Measurements from ENCODE around the gene PAPOLA.

PAPOLA gene

GRCh38 chr14:96508900-96509299 lies 6.7 kb downstream of the PAPOLA start:
- no peak for DNase-seq (ENCODE audit: low spot score in 2 of 2)
- Mint-ChIP-seq H3K4me3 (no peak overlapping the region), H3K9me3 (no peaks in the 10 kb centered on the region), H3K4me1 (peaks cover 80% of the 10 kb centered on the region), H3K36me3 (ENCODE audit: insufficient read depth) (peaks cover 5% of the 10 kb centered on the region), H3K27ac (ENCODE audit: low read depth) (peak overlapping the region; percentile 13), H3K27me3 (no peaks in the 10 kb centered on the region)
- no peak for ATAC-seq (replicated peaks; ENCODE audit: extremely low read depth, poor library complexity, severe bottlenecking)

GRCh38 chr14:96509457-96510090 lies 7.4 kb downstream of the PAPOLA start:
- no peaks in the 10 kb centered on the region for H3K27me3 Mint-ChIP-seq
- H3K4me3 Mint-ChIP-seq, result no peak overlapping the region
- no peaks in the 10 kb centered on the region for H3K9me3 Mint-ChIP-seq
- no peak for ATAC-seq (replicated peaks; ENCODE audit: extremely low read depth, poor library complexity, severe bottlenecking)
- H3K4me1 Mint-ChIP-seq, result peaks cover 80% of the 10 kb centered on the region
- no peak for DNase-seq (ENCODE audit: low spot score in 2 of 2)
- H3K36me3 Mint-ChIP-seq (ENCODE audit: insufficient read depth), result peaks cover 5% of the 10 kb centered on the region
- no peak overlapping the region for H3K27ac Mint-ChIP-seq (ENCODE audit: low read depth)

GRCh38 chr14:96511146-96511545 lies 9.0 kb downstream of the PAPOLA start:
- Mint-ChIP-seq H3K4me3 (no peak overlapping the region), H3K9me3 (no peaks in the 10 kb centered on the region), H3K36me3 (ENCODE audit: insufficient read depth) (peaks cover 4% of the 10 kb centered on the region), H3K27me3 (no peaks in the 10 kb centered on the region), H3K27ac (ENCODE audit: low read depth) (no peak overlapping the region), H3K4me1 (peaks cover 80% of the 10 kb centered on the region)
- no peak for ATAC-seq (replicated peaks; ENCODE audit: extremely low read depth, poor library complexity, severe bottlenecking)
- no peak for DNase-seq (ENCODE audit: low spot score in 2 of 2)

GRCh38 chr14:96511667-96512066 lies 9.5 kb downstream of the PAPOLA start:
- ATAC-seq (replicated peaks; ENCODE audit: extremely low read depth, poor library complexity, severe bottlenecking), result no peak
- Mint-ChIP-seq H3K27me3 (no peaks in the 10 kb centered on the region), H3K4me3 (no peak overlapping the region), H3K36me3 (ENCODE audit: insufficient read depth) (peaks cover 4% of the 10 kb centered on the region), H3K27ac (ENCODE audit: low read depth) (no peak overlapping the region), H3K9me3 (no peaks in the 10 kb centered on the region), H3K4me1 (peaks cover 81% of the 10 kb centered on the region)
- no peak for DNase-seq (ENCODE audit: low spot score in 2 of 2)

GRCh38 chr14:96512122-96512521 lies 9.9 kb downstream of the PAPOLA start:
- no peak for ATAC-seq (replicated peaks; ENCODE audit: extremely low read depth, poor library complexity, severe bottlenecking)
- Mint-ChIP-seq H3K4me1 (peaks cover 86% of the 10 kb centered on the region), H3K36me3 (ENCODE audit: insufficient read depth) (peaks cover 4% of the 10 kb centered on the region), H3K27me3 (no peaks in the 10 kb centered on the region), H3K9me3 (no peaks in the 10 kb centered on the region), H3K4me3 (no peak overlapping the region), H3K27ac (ENCODE audit: low read depth) (no peak overlapping the region)
- DNase-seq (ENCODE audit: low spot score in 2 of 2), result no peak

- H3K27ac Mint-ChIP-seq (ENCODE audit: low read depth), result peak overlapping the region; percentile 6
Measured at GRCh38 chr14:96512602-96513397, 10.6 kb downstream of the PAPOLA start.

GRCh38 chr14:96514694-96515093 lies 12.5 kb downstream of the PAPOLA start:
- H3K27me3 Mint-ChIP-seq, result no peaks in the 10 kb centered on the region
- peaks cover 4% of the 10 kb centered on the region for H3K36me3 Mint-ChIP-seq (ENCODE audit: insufficient read depth)
- DNase-seq (ENCODE audit: low spot score in 2 of 2), result no peak
- H3K9me3 Mint-ChIP-seq, result no peaks in the 10 kb centered on the region
- H3K4me1 Mint-ChIP-seq, result peaks cover 72% of the 10 kb centered on the region
- peak overlapping the region; percentile 29 for H3K27ac Mint-ChIP-seq (ENCODE audit: low read depth)
- no peak for ATAC-seq (replicated peaks; ENCODE audit: extremely low read depth, poor library complexity, severe bottlenecking)
- no peak overlapping the region for H3K4me3 Mint-ChIP-seq

More at GRCh38 chr14:96512602-96513397, 10.6 kb downstream of the PAPOLA start:
- Mint-ChIP-seq H3K4me3 (no peak overlapping the region), H3K27me3 (no peaks in the 10 kb centered on the region), H3K9me3 (no peaks in the 10 kb centered on the region), H3K4me1 (peaks cover 90% of the 10 kb centered on the region), H3K36me3 (ENCODE audit: insufficient read depth) (peaks cover 4% of the 10 kb centered on the region)
- DNase-seq (ENCODE audit: low spot score in 2 of 2), result no peak
- ATAC-seq (replicated peaks; ENCODE audit: extremely low read depth, poor library complexity, severe bottlenecking), result no peak

GRCh38 chr14:96515731-96516130 lies 13.5 kb downstream of the PAPOLA start:
- Mint-ChIP-seq H3K36me3 (ENCODE audit: insufficient read depth) (peaks cover 7% of the 10 kb centered on the region), H3K9me3 (no peaks in the 10 kb centered on the region), H3K4me3 (no peak overlapping the region), H3K27me3 (no peaks in the 10 kb centered on the region), H3K27ac (ENCODE audit: low read depth) (no peak overlapping the region), H3K4me1 (peaks cover 62% of the 10 kb centered on the region)
- DNase-seq (ENCODE audit: low spot score in 2 of 2) (no peak), ATAC-seq (replicated peaks; ENCODE audit: extremely low read depth, poor library complexity, severe bottlenecking) (no peak)

GRCh38 chr14:96516351-96516750 lies 14.2 kb downstream of the PAPOLA start:
- H3K4me3 Mint-ChIP-seq, result no peak overlapping the region
- no peaks in the 10 kb centered on the region for H3K27me3 Mint-ChIP-seq
- peaks cover 10% of the 10 kb centered on the region for H3K36me3 Mint-ChIP-seq (ENCODE audit: insufficient read depth)
- no peaks in the 10 kb centered on the region for H3K9me3 Mint-ChIP-seq
- no peak overlapping the region for H3K27ac Mint-ChIP-seq (ENCODE audit: low read depth)
- no peak for DNase-seq (ENCODE audit: low spot score in 2 of 2)
- ATAC-seq (replicated peaks; ENCODE audit: extremely low read depth, poor library complexity, severe bottlenecking), result no peak
- H3K4me1 Mint-ChIP-seq, result peaks cover 56% of the 10 kb centered on the region

- Mint-ChIP-seq H3K36me3 (ENCODE audit: insufficient read depth) (peaks cover 34% of the 10 kb centered on the region), H3K27me3 (no peaks in the 10 kb centered on the region), H3K4me3 (no peak overlapping the region), H3K9me3 (no peaks in the 10 kb centered on the region), H3K27ac (ENCODE audit: low read depth) (peak overlapping the region; percentile 44), H3K4me1 (peaks cover 34% of the 10 kb centered on the region)
- DNase-seq (ENCODE audit: low spot score in 2 of 2) (no peak), ATAC-seq (replicated peaks; ENCODE audit: extremely low read depth, poor library complexity, severe bottlenecking) (no peak)
Measured at GRCh38 chr14:96519970-96520369, 17.8 kb downstream of the PAPOLA start.

- peaks cover 9% of the 10 kb centered on the region for H3K4me1 Mint-ChIP-seq
- no peak overlapping the region for H3K4me3 Mint-ChIP-seq
- no peaks in the 10 kb centered on the region for H3K9me3 Mint-ChIP-seq
- peaks cover 61% of the 10 kb centered on the region for H3K36me3 Mint-ChIP-seq (ENCODE audit: insufficient read depth)
- ATAC-seq (replicated peaks; ENCODE audit: extremely low read depth, poor library complexity, severe bottlenecking) (no peak), DNase-seq (ENCODE audit: low spot score in 2 of 2) (no peak)
- H3K27me3 Mint-ChIP-seq, result no peaks in the 10 kb centered on the region
- H3K27ac Mint-ChIP-seq (ENCODE audit: low read depth), result no peak overlapping the region
Measured at GRCh38 chr14:96525452-96525851, 23.3 kb downstream of the PAPOLA start.

- no peaks in the 10 kb centered on the region for H3K9me3 Mint-ChIP-seq
Measured at GRCh38 chr14:96532632-96533031, 30.4 kb downstream of the PAPOLA start.

GRCh38 chr14:96536807-96537206 lies 34.6 kb downstream of the PAPOLA start:
- peaks cover 4% of the 10 kb centered on the region for H3K4me1 Mint-ChIP-seq
- H3K9me3 Mint-ChIP-seq, result no peaks in the 10 kb centered on the region

More at GRCh38 chr14:96532632-96533031, 30.4 kb downstream of the PAPOLA start:
- Mint-ChIP-seq H3K27me3 (no peaks in the 10 kb centered on the region), H3K36me3 (ENCODE audit: insufficient read depth) (peaks cover 48% of the 10 kb centered on the region), H3K27ac (ENCODE audit: low read depth) (no peak overlapping the region), H3K4me1 (peaks cover under 1% of the 10 kb centered on the region), H3K4me3 (no peak overlapping the region)
- no peak for DNase-seq (ENCODE audit: low spot score in 2 of 2)
- ATAC-seq (replicated peaks; ENCODE audit: extremely low read depth, poor library complexity, severe bottlenecking), result no peak

More at GRCh38 chr14:96536807-96537206, 34.6 kb downstream of the PAPOLA start:
- no peak for DNase-seq (ENCODE audit: low spot score in 2 of 2)
- no peak for ATAC-seq (replicated peaks; ENCODE audit: extremely low read depth, poor library complexity, severe bottlenecking)
- H3K4me3 Mint-ChIP-seq, result no peak overlapping the region
- no peak overlapping the region for H3K27ac Mint-ChIP-seq (ENCODE audit: low read depth)
- H3K36me3 Mint-ChIP-seq (ENCODE audit: insufficient read depth), result peaks cover 37% of the 10 kb centered on the region
- H3K27me3 Mint-ChIP-seq, result no peaks in the 10 kb centered on the region

Measured in central memory CD8-positive, alpha-beta T cell (primary cell).